GM18867 (cell line): ENCODE data around the gene BRIP1.
"Not testable (repeated sequence)": the region's sequence is repeated elsewhere in the genome, so short reads cannot be mapped to it uniquely, and the experiment has no call there.

Experiments used
- ATAC-seq: cut with Tn5 transposase; IDR thresholded peaks from one replicate; pipeline ENCODE4 v1.9.1; 2021; ENCODE audit warnings: mild to moderate bottlenecking, moderate library complexity; ENCODE audit not compliant: unreplicated experiment

BRIP1 gene

GRCh38 chr17:61734466-61734865, 128.9 kb downstream of the BRIP1 start:
- ATAC-seq, result no peak

GRCh38 chr17:61734012-61734411, 129.3 kb downstream of the BRIP1 start:
- ATAC-seq, result no peak

- ATAC-seq, result no peak
These were observed 130.3 kb downstream of the BRIP1 start for GRCh38 chr17:61733021-61733420.

- ATAC-seq, result no peak
These were observed 131.2 kb downstream of the BRIP1 start for GRCh38 chr17:61732169-61732568.

- ATAC-seq, result no peak
These were observed 132.0 kb downstream of the BRIP1 start for GRCh38 chr17:61731330-61731729.

- no peak for ATAC-seq
These were observed 133.5 kb downstream of the BRIP1 start for GRCh38 chr17:61729690-61730268.

GRCh38 chr17:61728297-61728836, 135.0 kb downstream of the BRIP1 start:
- ATAC-seq, result no peak

GRCh38 chr17:61727798-61728197, 135.5 kb downstream of the BRIP1 start:
- not testable (repeated sequence) for ATAC-seq

- ATAC-seq, result no peak
These were observed 136.4 kb downstream of the BRIP1 start for GRCh38 chr17:61726977-61727376.

GRCh38 chr17:61724777-61725176, 138.6 kb downstream of the BRIP1 start:
- no peak for ATAC-seq

GRCh38 chr17:61723914-61724313, 139.4 kb downstream of the BRIP1 start:
- no peak for ATAC-seq

GRCh38 chr17:61723183-61723582, 140.1 kb downstream of the BRIP1 start:
- no peak for ATAC-seq

- ATAC-seq, result no peak
These were observed 140.9 kb downstream of the BRIP1 start for GRCh38 chr17:61722398-61722797.

- no peak for ATAC-seq
These were observed 143.1 kb downstream of the BRIP1 start for GRCh38 chr17:61720016-61720795.

GRCh38 chr17:61719220-61719619, 144.1 kb downstream of the BRIP1 start:
- ATAC-seq, result not testable (repeated sequence)

GRCh38 chr17:61718022-61718421, 145.3 kb downstream of the BRIP1 start:
- no peak for ATAC-seq

- no peak for ATAC-seq
These were observed 146.0 kb downstream of the BRIP1 start for GRCh38 chr17:61717352-61717751.

- ATAC-seq, result no peak
These were observed 147.0 kb downstream of the BRIP1 start for GRCh38 chr17:61716225-61716829.

GRCh38 chr17:61715348-61715747, 148.0 kb downstream of the BRIP1 start:
- no peak for ATAC-seq

GRCh38 chr17:61714300-61714699, 149.0 kb downstream of the BRIP1 start:
- ATAC-seq, result no peak

- ATAC-seq, result no peak
These were observed 150.3 kb downstream of the BRIP1 start for GRCh38 chr17:61713035-61713434.

- ATAC-seq, result no peak
These were observed 152.8 kb downstream of the BRIP1 start for GRCh38 chr17:61710546-61710945.
